Astrocyte (in vitro differentiated cells and primary cell): ENCODE data around the gene STARD3NL. TPM values are rescaled to one million over a fixed set of nuclear protein-coding genes. Genes with fewer than 3 reads are reported as not detected.
"Not testable (repeated sequence)": the region's sequence is repeated elsewhere in the genome, so short reads cannot be mapped to it uniquely, and the experiment has no call there.

Source experiments
- DNase-seq: peaks from one replicate; pipeline ENCODE4 v3.0.0-alpha.2; 2010; ENCODE audit warnings: low read depth
- FAIRE-seq: peaks from 2 replicates; lab custom pipeline; 2011; peaks lifted over from hg19 to GRCh38; lab: Jason Lieb, UNC
- H2AFZ ChIP-seq: 2 replicates; pipeline ENCODE4 v1.6.0; 2012; ENCODE audit warnings: low read depth, low read length, inconsistent platforms
- H3K27ac ChIP-seq: 2 replicates; pipeline ENCODE4 v1.5.1; 2011; ENCODE audit warnings: low read depth, low read length, inconsistent platforms
- H3K27me3 ChIP-seq: 2 replicates; pipeline ENCODE4 v1.6.0; 2011; ENCODE audit warnings: low read length, inconsistent platforms; ENCODE audit not compliant: insufficient read depth
- H3K36me3 ChIP-seq: 2 replicates; pipeline ENCODE4 v1.5.1; 2011; ENCODE audit warnings: low read length, inconsistent platforms; ENCODE audit not compliant: insufficient read depth
- H3K4me1 ChIP-seq: 2 replicates; pipeline ENCODE4 v1.5.1; 2011; ENCODE audit warnings: low read length, inconsistent platforms; ENCODE audit not compliant: insufficient read depth
- H3K4me2 ChIP-seq: 2 replicates; pipeline ENCODE4 v1.6.0; 2012; ENCODE audit warnings: low read length, inconsistent platforms
- H3K4me3 ChIP-seq: 2 replicates; pipeline ENCODE4 v1.5.1; 2011; ENCODE audit warnings: low read depth, mild to moderate bottlenecking, low read length, inconsistent platforms; ENCODE audit not compliant: insufficient read depth
- H3K79me2 ChIP-seq: 2 replicates; pipeline ENCODE4 v1.6.0; 2012; ENCODE audit warnings: mild to moderate bottlenecking, low read length, inconsistent platforms; ENCODE audit not compliant: insufficient read depth
- H3K9ac ChIP-seq: 2 replicates; pipeline ENCODE4 v1.6.0; 2012; ENCODE audit warnings: mild to moderate bottlenecking, low read length, inconsistent platforms
- H3K9me3 ChIP-seq: 2 replicates; pipeline ENCODE4 v1.5.1; 2012; ENCODE audit warnings: low read depth, mild to moderate bottlenecking, low read length, inconsistent platforms; ENCODE audit not compliant: insufficient read depth
- H4K20me1 ChIP-seq: 2 replicates; pipeline ENCODE4 v1.6.0; 2012; ENCODE audit warnings: low read length, inconsistent platforms; ENCODE audit not compliant: insufficient read depth
- H3K27ac Mint-ChIP-seq: one replicate; pipeline ENCODE4 v1.8.0; 2021; ENCODE audit warnings: mild to moderate bottlenecking, mixed read lengths; ENCODE audit not compliant: unreplicated experiment
- H3K27me3 Mint-ChIP-seq: one replicate; pipeline ENCODE4 v1.8.0; 2021; ENCODE audit warnings: low read depth, mixed read lengths; ENCODE audit not compliant: unreplicated experiment
- H3K36me3 Mint-ChIP-seq: one replicate; pipeline ENCODE4 v1.8.0; 2021; ENCODE audit warnings: low read depth, mixed read lengths; ENCODE audit not compliant: unreplicated experiment
- H3K4me1 Mint-ChIP-seq: one replicate; pipeline ENCODE4 v1.8.0; 2021; ENCODE audit warnings: low read depth, mixed read lengths; ENCODE audit not compliant: unreplicated experiment
- H3K4me3 Mint-ChIP-seq: one replicate; pipeline ENCODE4 v1.8.0; 2021; ENCODE audit warnings: mild to moderate bottlenecking, moderate library complexity, mixed read lengths; ENCODE audit not compliant: unreplicated experiment
- H3K9me3 Mint-ChIP-seq: one replicate; pipeline ENCODE4 v1.8.0; 2021; ENCODE audit warnings: mild to moderate bottlenecking, mixed read lengths; ENCODE audit not compliant: unreplicated experiment
- EZH2 ChIP-seq: IDR thresholded peaks from 2 replicates; pipeline ENCODE4 v1.6.1; 2012; ENCODE audit warnings: mild to moderate bottlenecking, low read length, inconsistent platforms; ENCODE audit not compliant: insufficient read depth
- total RNA-seq: library from RNA; stranded (reverse); gene quantifications from 2 replicates; pipeline ENCODE4 v1.2.1, GENCODE V29; 2021
- TF ChIP-seq, protein P1 (sequence below): IDR thresholded peaks from 2 replicates; pipeline ENCODE4 v1.5.1; 2011; ENCODE audit warnings: low read depth, mild to moderate bottlenecking, inconsistent platforms, low read length, moderate library complexity; ENCODE audit not compliant: insufficient read depth

The STARD3NL gene
- total RNA-seq, 1 donor from 2014 or later = 85.8 TPM

DNA sequence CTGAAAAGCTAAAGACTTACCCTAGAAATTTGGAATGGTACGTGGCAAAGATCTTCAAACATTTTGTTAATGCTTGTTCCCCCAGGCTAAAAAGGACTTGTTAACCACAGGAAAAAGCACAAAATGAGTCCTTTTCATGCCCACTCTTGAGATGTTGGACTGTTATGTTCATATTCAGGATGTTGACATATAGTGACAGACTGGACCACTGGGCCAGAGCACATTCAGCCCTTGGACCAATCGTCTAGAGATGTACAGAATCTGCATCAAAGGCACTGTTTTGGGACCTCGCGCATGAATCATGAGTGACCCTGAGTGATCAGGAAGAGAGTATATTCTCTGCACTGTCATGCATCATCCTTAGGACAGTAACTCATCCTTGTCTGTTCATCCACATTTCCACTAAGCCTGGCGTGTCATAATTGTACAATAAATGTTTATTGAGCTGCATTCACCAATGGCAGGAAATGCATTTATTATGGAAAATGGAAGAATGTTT lies 70.1 kb downstream of the STARD3NL start:
- H3K27me3 Mint-ChIP-seq = no peaks in the 10 kb centered on the region
- no peak overlapping the region for H2AFZ ChIP-seq
- no peaks in the 10 kb centered on the region for H3K36me3 ChIP-seq
- no peak for FAIRE-seq
- H3K27me3 ChIP-seq = no peaks in the 10 kb centered on the region
- no peaks in the 10 kb centered on the region for H4K20me1 ChIP-seq
- H3K9ac ChIP-seq = no peak overlapping the region
- H3K9me3 ChIP-seq = no peaks in the 10 kb centered on the region
- TF ChIP-seq EZH2 = no peak
- TF ChIP-seq, protein P1, sequence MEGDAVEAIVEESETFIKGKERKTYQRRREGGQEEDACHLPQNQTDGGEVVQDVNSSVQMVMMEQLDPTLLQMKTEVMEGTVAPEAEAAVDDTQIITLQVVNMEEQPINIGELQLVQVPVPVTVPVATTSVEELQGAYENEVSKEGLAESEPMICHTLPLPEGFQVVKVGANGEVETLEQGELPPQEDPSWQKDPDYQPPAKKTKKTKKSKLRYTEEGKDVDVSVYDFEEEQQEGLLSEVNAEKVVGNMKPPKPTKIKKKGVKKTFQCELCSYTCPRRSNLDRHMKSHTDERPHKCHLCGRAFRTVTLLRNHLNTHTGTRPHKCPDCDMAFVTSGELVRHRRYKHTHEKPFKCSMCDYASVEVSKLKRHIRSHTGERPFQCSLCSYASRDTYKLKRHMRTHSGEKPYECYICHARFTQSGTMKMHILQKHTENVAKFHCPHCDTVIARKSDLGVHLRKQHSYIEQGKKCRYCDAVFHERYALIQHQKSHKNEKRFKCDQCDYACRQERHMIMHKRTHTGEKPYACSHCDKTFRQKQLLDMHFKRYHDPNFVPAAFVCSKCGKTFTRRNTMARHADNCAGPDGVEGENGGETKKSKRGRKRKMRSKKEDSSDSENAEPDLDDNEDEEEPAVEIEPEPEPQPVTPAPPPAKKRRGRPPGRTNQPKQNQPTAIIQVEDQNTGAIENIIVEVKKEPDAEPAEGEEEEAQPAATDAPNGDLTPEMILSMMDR = no peak
- no peaks in the 10 kb centered on the region for H3K4me1 Mint-ChIP-seq
- DNase-seq = no peak
- H3K9me3 Mint-ChIP-seq = no peaks in the 10 kb centered on the region
- H3K4me2 ChIP-seq = no peak overlapping the region
- no peak overlapping the region for H3K4me3 ChIP-seq
- H3K27ac Mint-ChIP-seq = no peak overlapping the region
- no peaks in the 10 kb centered on the region for H3K79me2 ChIP-seq
- H3K4me3 Mint-ChIP-seq = no peak overlapping the region
- no peaks in the 10 kb centered on the region for H3K36me3 Mint-ChIP-seq
- H3K4me1 ChIP-seq = no peaks in the 10 kb centered on the region
- no peak overlapping the region for H3K27ac ChIP-seq

DNA sequence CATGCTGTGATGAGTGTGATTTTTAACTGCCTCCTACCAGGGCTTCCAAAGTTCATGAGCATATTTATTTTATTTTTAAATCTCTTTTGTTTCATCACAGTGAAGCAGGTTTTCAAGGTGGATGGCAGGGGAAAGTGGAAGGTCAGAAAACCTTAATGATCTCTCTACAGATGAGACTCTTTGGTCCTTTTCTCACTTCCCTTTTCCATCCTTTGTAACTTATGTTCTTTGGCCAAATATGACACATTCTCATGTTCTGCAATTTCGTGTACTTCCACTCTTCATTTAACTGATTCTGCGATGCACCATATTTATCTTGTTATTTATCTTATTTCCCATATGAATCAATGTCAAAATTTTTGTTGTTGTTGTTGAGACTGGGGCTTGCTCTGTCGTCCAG lies 71.8 kb downstream of the STARD3NL start:
- not testable (repeated sequence) for H3K36me3 Mint-ChIP-seq, H3K4me3 ChIP-seq, H3K27me3 ChIP-seq, H3K9ac ChIP-seq, DNase-seq, H3K79me2 ChIP-seq, H3K4me2 ChIP-seq, H3K27me3 Mint-ChIP-seq, H3K9me3 Mint-ChIP-seq, H3K27ac ChIP-seq, H2AFZ ChIP-seq, H3K4me1 ChIP-seq, FAIRE-seq, H4K20me1 ChIP-seq, H3K9me3 ChIP-seq, H3K36me3 ChIP-seq, H3K4me3 Mint-ChIP-seq, H3K27ac Mint-ChIP-seq, H3K4me1 Mint-ChIP-seq

DNA sequence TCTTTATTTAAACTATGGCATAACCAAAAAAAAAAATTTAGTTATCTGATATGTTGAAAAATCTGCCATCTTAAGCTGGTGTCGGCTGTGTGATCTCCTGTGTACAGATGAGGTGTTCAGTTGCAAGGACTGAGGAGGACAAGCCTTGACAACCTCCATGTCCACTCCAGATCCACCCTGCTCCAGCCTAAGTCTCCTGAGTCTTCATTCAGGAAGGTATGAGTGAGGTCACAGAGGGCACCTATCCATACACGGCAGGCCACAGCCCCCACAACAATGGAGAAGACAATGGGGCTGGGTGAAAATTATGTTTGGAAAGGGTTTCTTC lies 79.3 kb downstream of the STARD3NL start:
- Histone ChIP-seq H3K4me2 (no peak overlapping the region), H3K9me3 (no peaks in the 10 kb centered on the region), H3K27me3 (no peaks in the 10 kb centered on the region), H3K79me2 (no peaks in the 10 kb centered on the region), H4K20me1 (no peaks in the 10 kb centered on the region), H3K9ac (no peak overlapping the region), H3K4me1 (no peaks in the 10 kb centered on the region), H3K4me3 (no peak overlapping the region), H3K27ac (no peak overlapping the region), H3K36me3 (no peaks in the 10 kb centered on the region), H2AFZ (no peak overlapping the region)
- no peak for TF ChIP-seq EZH2
- TF ChIP-seq, protein P1 = no peak
- FAIRE-seq (no peak), DNase-seq (no peak)
- H3K4me3 Mint-ChIP-seq = no peak overlapping the region
- no peaks in the 10 kb centered on the region for H3K36me3 Mint-ChIP-seq
- no peaks in the 10 kb centered on the region for H3K4me1 Mint-ChIP-seq
- H3K9me3 Mint-ChIP-seq = no peaks in the 10 kb centered on the region
- no peaks in the 10 kb centered on the region for H3K27me3 Mint-ChIP-seq
- H3K27ac Mint-ChIP-seq = no peak overlapping the region

DNA sequence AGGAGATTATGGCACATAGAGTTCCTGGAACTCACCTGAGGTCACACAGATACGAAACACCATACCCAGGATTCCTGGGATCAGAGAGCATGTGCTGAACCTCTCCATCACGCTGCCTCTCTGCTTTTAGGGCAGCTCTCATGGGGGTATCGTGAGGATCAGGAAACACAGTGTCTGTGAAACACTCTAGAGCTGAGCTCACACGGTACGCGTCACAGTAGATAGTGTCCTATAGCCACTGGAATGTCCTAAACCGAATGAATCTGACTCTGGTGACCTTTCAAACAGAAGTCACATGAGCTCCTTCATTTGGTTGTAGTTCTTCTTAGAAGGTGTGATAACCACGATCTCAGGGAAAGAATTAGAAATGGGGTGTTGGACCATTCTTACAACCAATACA lies 81.1 kb downstream of the STARD3NL start:
- H3K4me1 Mint-ChIP-seq, H3K27me3 ChIP-seq, H3K27ac ChIP-seq, H3K4me2 ChIP-seq, H3K27me3 Mint-ChIP-seq, H3K4me1 ChIP-seq, H3K79me2 ChIP-seq, H3K4me3 Mint-ChIP-seq, H3K36me3 ChIP-seq, H3K36me3 Mint-ChIP-seq, DNase-seq, H3K27ac Mint-ChIP-seq, H4K20me1 ChIP-seq, H3K9me3 Mint-ChIP-seq, H2AFZ ChIP-seq, H3K9me3 ChIP-seq, H3K4me3 ChIP-seq, H3K9ac ChIP-seq, FAIRE-seq: not testable (repeated sequence)

DNA sequence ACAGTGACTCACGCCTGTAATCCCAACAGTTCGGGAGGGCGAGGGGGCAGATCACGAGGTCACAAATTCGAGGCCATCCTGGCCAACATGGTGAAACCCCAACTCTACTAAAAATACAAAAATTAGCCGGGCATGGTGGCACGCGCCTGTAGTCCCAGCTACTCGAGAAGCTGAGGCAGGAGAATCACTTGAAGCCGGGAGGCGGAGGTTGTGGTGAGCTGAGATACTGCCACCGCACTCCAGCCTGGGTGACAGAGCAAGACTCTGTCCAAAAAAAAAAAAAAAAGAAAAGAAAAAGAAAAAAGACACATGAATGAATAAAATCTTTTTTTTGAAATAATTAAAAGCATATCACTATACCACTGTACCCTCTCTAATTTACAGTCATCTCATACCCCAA lies 83.6 kb downstream of the STARD3NL start:
- FAIRE-seq, H3K79me2 ChIP-seq, H3K4me1 ChIP-seq, H3K9me3 Mint-ChIP-seq, H3K27me3 Mint-ChIP-seq, H3K9me3 ChIP-seq, H3K36me3 Mint-ChIP-seq, H3K27ac Mint-ChIP-seq, H3K27ac ChIP-seq, H3K36me3 ChIP-seq, H3K4me1 Mint-ChIP-seq, H3K4me2 ChIP-seq, H2AFZ ChIP-seq, H4K20me1 ChIP-seq, H3K27me3 ChIP-seq, DNase-seq, H3K4me3 ChIP-seq, H3K4me3 Mint-ChIP-seq, H3K9ac ChIP-seq: not testable (repeated sequence)
